ENCODE data around the gene SERINC2.

Gene SERINC2

GRCh38 chr1:31433396-31433930 lies 20.4 kb downstream of the SERINC2 start:
- H3K4me3 ChIP-seq (ENCODE audit: low read depth, low read length), result no peak overlapping the region
- TF ChIP-seq, protein P1, sequence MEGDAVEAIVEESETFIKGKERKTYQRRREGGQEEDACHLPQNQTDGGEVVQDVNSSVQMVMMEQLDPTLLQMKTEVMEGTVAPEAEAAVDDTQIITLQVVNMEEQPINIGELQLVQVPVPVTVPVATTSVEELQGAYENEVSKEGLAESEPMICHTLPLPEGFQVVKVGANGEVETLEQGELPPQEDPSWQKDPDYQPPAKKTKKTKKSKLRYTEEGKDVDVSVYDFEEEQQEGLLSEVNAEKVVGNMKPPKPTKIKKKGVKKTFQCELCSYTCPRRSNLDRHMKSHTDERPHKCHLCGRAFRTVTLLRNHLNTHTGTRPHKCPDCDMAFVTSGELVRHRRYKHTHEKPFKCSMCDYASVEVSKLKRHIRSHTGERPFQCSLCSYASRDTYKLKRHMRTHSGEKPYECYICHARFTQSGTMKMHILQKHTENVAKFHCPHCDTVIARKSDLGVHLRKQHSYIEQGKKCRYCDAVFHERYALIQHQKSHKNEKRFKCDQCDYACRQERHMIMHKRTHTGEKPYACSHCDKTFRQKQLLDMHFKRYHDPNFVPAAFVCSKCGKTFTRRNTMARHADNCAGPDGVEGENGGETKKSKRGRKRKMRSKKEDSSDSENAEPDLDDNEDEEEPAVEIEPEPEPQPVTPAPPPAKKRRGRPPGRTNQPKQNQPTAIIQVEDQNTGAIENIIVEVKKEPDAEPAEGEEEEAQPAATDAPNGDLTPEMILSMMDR (IDR thresholded peaks at IDR 0.05; ENCODE audit: low read depth, low read length, missing control alignments), result no peak
- DNase-seq (ENCODE audit: low read depth), result no peak

- no peak overlapping the region for H3K4me3 ChIP-seq (ENCODE audit: low read depth, low read length)
- TF ChIP-seq, protein P1 (IDR thresholded peaks at IDR 0.05; ENCODE audit: low read depth, low read length, missing control alignments), result no peak
- no peak for DNase-seq (ENCODE audit: low read depth)
Observed at GRCh38 chr1:31434101-31434871, 21.3 kb downstream of the SERINC2 start.

DNA sequence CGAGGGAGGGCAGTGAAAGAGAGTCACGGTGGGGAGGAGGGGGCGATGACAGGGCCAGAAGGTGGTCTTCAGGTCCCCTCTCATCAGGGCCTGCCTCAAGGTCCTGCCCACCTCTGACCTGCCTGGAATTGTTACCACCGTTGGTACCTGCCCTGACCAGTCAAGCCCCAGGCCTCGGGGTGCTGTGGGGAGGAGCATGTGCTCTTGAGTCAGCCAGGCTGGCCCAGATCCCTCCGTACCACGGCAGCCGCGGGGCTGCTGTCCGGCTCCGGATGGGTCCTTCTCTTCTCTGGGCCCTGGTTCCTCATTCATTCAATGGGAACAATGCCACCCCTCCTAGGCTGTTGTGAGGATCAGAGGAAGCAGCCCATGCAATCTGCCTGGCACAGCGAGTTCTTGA lies 22.0 kb downstream of the SERINC2 start:
- DNase-seq (ENCODE audit: low read depth), result no peak
- H3K4me3 ChIP-seq (ENCODE audit: low read depth, low read length), result no peak overlapping the region
- TF ChIP-seq, protein P1 (IDR thresholded peaks at IDR 0.05; ENCODE audit: low read depth, low read length, missing control alignments), result no peak

GRCh38 chr1:31435471-31436409 lies 22.7 kb downstream of the SERINC2 start:
- TF ChIP-seq, protein P1 (IDR thresholded peaks at IDR 0.05; ENCODE audit: low read depth, low read length, missing control alignments), result no peak
- DNase-seq (ENCODE audit: low read depth), result no peak
- no peak overlapping the region for H3K4me3 ChIP-seq (ENCODE audit: low read depth, low read length)

- TF ChIP-seq, protein P1 (IDR thresholded peaks at IDR 0.05; ENCODE audit: low read depth, low read length, missing control alignments), result no peak
- no peak overlapping the region for H3K4me3 ChIP-seq (ENCODE audit: low read depth, low read length)
- DNase-seq (ENCODE audit: low read depth), result no peak
Observed at GRCh38 chr1:31436596-31437432, 23.8 kb downstream of the SERINC2 start.

GRCh38 chr1:31437433-31438037 lies 24.5 kb downstream of the SERINC2 start:
- H3K4me3 ChIP-seq (ENCODE audit: low read depth, low read length), result no peak overlapping the region
- TF ChIP-seq, protein P1 (IDR thresholded peaks at IDR 0.05; ENCODE audit: low read depth, low read length, missing control alignments), result no peak
- DNase-seq (ENCODE audit: low read depth), result no peak
